Measurements from ENCODE around the gene LRFN4. TPM values are rescaled to one million over a fixed set of nuclear protein-coding genes. Genes with fewer than 3 reads are reported as not detected.

LRFN4 gene
- total and polyA plus RNA-seq, 5 donors from 2014 or later, result 0.87 to 8.0 (median 1.4) TPM

- Mint-ChIP-seq H3K4me3 (no peak overlapping the region), H3K27ac (peak overlapping the region in 2 of 3 donors; percentile 32 to 55), H3K4me1 (peaks cover 0 to 14% (median 5%) of the 10 kb centered on the region in 4 donors), H3K27me3 (no peaks in the 10 kb centered on the region), H3K36me3 (no peaks in the 10 kb centered on the region), H3K9me3 (no peaks in the 10 kb centered on the region)
- DNase-seq (peak in 1 of 3 donors; percentile 21), ATAC-seq (ENCODE audit: low read depth in 2 of 2) (no peak)
- Histone ChIP-seq H3K27ac (ENCODE audit: insufficient read depth, low read length, poor library complexity, severe bottlenecking) (no peak overlapping the region), H3K9me3 (ENCODE audit: control insufficient read depth in 2 of 2, low read length in 2 of 2) (no peaks in the 10 kb centered on the region), H3K4me1 (ENCODE audit: control insufficient read depth, insufficient read depth, low read length, poor library complexity, severe bottlenecking) (peaks cover 6% of the 10 kb centered on the region), H3K4me3 (ENCODE audit: low read depth, low read length) (no peak overlapping the region), H3K27me3 (ENCODE audit: control insufficient read depth, insufficient read depth, low read length) (no peaks in the 10 kb centered on the region), H3K36me3 (ENCODE audit: control insufficient read depth, insufficient read depth, low read length) (no peaks in the 10 kb centered on the region)
These were observed 23.9 kb downstream of the LRFN4 start for GRCh38 chr11:66880496-66881450.

DNA sequence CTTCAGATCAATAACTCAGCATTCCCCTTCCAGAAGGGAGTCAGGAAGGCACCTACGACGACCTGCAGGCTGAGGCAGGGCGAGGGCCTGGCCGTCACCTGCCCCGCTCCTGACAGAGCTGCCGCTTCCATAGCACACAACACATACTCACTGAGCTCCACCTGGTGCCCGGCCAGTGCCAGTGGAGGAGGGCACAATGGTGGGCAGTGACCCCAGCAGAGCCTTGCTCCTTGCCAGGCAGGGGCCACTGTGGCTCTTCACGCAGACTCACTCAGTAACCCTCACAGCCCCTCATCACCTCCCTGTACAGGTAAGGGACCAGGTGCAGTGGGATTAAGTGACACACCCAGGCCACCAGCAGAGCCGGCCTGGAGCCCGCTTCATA, 24.6 kb downstream of the LRFN4 start:
- Histone ChIP-seq H3K27ac (ENCODE audit: insufficient read depth, low read length, poor library complexity, severe bottlenecking) (no peak overlapping the region), H3K9me3 (ENCODE audit: control insufficient read depth in 2 of 2, low read length in 2 of 2) (no peaks in the 10 kb centered on the region), H3K4me3 (ENCODE audit: low read depth, low read length) (no peak overlapping the region), H3K4me1 (ENCODE audit: control insufficient read depth, insufficient read depth, low read length, poor library complexity, severe bottlenecking) (peaks cover 6% of the 10 kb centered on the region), H3K27me3 (ENCODE audit: control insufficient read depth, insufficient read depth, low read length) (no peaks in the 10 kb centered on the region), H3K36me3 (ENCODE audit: control insufficient read depth, insufficient read depth, low read length) (no peaks in the 10 kb centered on the region)
- DNase-seq (no peak), ATAC-seq (ENCODE audit: low read depth in 2 of 2) (no peak)
- Mint-ChIP-seq H3K4me1 (peaks cover 0 to 14% (median 6%) of the 10 kb centered on the region in 4 donors), H3K36me3 (no peaks in the 10 kb centered on the region), H3K4me3 (no peak overlapping the region), H3K27ac (peak overlapping the region in 2 of 3 donors; percentile 32 to 55), H3K27me3 (no peaks in the 10 kb centered on the region), H3K9me3 (no peaks in the 10 kb centered on the region)

GRCh38 chr11:66881927-66882452, 25.1 kb downstream of the LRFN4 start:
- H3K36me3 Mint-ChIP-seq, result no peaks in the 10 kb centered on the region
- no peak for ATAC-seq (ENCODE audit: low read depth in 2 of 2)

GRCh38 chr11:66882561-66883015, 25.7 kb downstream of the LRFN4 start:
- no peak overlapping the region for H3K27ac Mint-ChIP-seq
- H3K4me1 Mint-ChIP-seq, result peaks cover 0 to 14% (median 6%) of the 10 kb centered on the region in 4 donors
- H3K4me3 ChIP-seq (ENCODE audit: low read depth, low read length), result no peak overlapping the region
- no peak overlapping the region for H3K4me3 Mint-ChIP-seq
- no peak for DNase-seq
- no peaks in the 10 kb centered on the region for H3K9me3 Mint-ChIP-seq
- no peak for ATAC-seq (ENCODE audit: low read depth in 2 of 2)
- H3K27me3 Mint-ChIP-seq, result no peaks in the 10 kb centered on the region
- no peaks in the 10 kb centered on the region for H3K36me3 ChIP-seq (ENCODE audit: control insufficient read depth, insufficient read depth, low read length)
- H3K27ac ChIP-seq (ENCODE audit: insufficient read depth, low read length, poor library complexity, severe bottlenecking), result no peak overlapping the region
- H3K27me3 ChIP-seq (ENCODE audit: control insufficient read depth, insufficient read depth, low read length), result no peaks in the 10 kb centered on the region
- H3K36me3 Mint-ChIP-seq, result no peaks in the 10 kb centered on the region
- peaks cover 6% of the 10 kb centered on the region for H3K4me1 ChIP-seq (ENCODE audit: control insufficient read depth, insufficient read depth, low read length, poor library complexity, severe bottlenecking)
- H3K9me3 ChIP-seq (ENCODE audit: control insufficient read depth in 2 of 2, low read length in 2 of 2), result no peaks in the 10 kb centered on the region

More at GRCh38 chr11:66881927-66882452, 25.1 kb downstream of the LRFN4 start:
- H3K4me3 ChIP-seq (ENCODE audit: low read depth, low read length), result no peak overlapping the region
- Mint-ChIP-seq H3K9me3 (no peaks in the 10 kb centered on the region), H3K4me1 (peaks cover 0 to 14% (median 6%) of the 10 kb centered on the region in 4 donors), H3K27me3 (no peaks in the 10 kb centered on the region), H3K4me3 (peak overlapping the region in 1 of 4 donors; percentile 17), H3K27ac (no peak overlapping the region)
- no peaks in the 10 kb centered on the region for H3K36me3 ChIP-seq (ENCODE audit: control insufficient read depth, insufficient read depth, low read length)
- H3K27ac ChIP-seq (ENCODE audit: insufficient read depth, low read length, poor library complexity, severe bottlenecking), result no peak overlapping the region
- DNase-seq, result no peak
- no peaks in the 10 kb centered on the region for H3K9me3 ChIP-seq (ENCODE audit: control insufficient read depth in 2 of 2, low read length in 2 of 2)
- H3K27me3 ChIP-seq (ENCODE audit: control insufficient read depth, insufficient read depth, low read length), result no peaks in the 10 kb centered on the region
- peaks cover 6% of the 10 kb centered on the region for H3K4me1 ChIP-seq (ENCODE audit: control insufficient read depth, insufficient read depth, low read length, poor library complexity, severe bottlenecking)

- Histone ChIP-seq H3K27me3 (ENCODE audit: control insufficient read depth, insufficient read depth, low read length) (no peaks in the 10 kb centered on the region), H3K9me3 (ENCODE audit: control insufficient read depth in 2 of 2, low read length in 2 of 2) (no peaks in the 10 kb centered on the region), H3K4me3 (ENCODE audit: low read depth, low read length) (no peak overlapping the region), H3K4me1 (ENCODE audit: control insufficient read depth, insufficient read depth, low read length, poor library complexity, severe bottlenecking) (peaks cover 6% of the 10 kb centered on the region), H3K36me3 (ENCODE audit: control insufficient read depth, insufficient read depth, low read length) (no peaks in the 10 kb centered on the region), H3K27ac (ENCODE audit: insufficient read depth, low read length, poor library complexity, severe bottlenecking) (no peak overlapping the region)
- Mint-ChIP-seq H3K9me3 (no peaks in the 10 kb centered on the region), H3K4me1 (peaks cover 0 to 14% (median 6%) of the 10 kb centered on the region in 4 donors), H3K4me3 (no peak overlapping the region), H3K36me3 (no peaks in the 10 kb centered on the region), H3K27ac (peak overlapping the region in 1 of 3 donors; percentile 72), H3K27me3 (no peaks in the 10 kb centered on the region)
- ATAC-seq (ENCODE audit: low read depth in 2 of 2) (peak in 1 of 2 donors; percentile 39), DNase-seq (peak; percentile 23 to 55 (median 34))
These were observed 26.4 kb downstream of the LRFN4 start for GRCh38 chr11:66883016-66883965.

GRCh38 chr11:66884443-66884842, 27.6 kb downstream of the LRFN4 start:
- Mint-ChIP-seq H3K9me3 (no peaks in the 10 kb centered on the region), H3K36me3 (no peaks in the 10 kb centered on the region), H3K4me1 (peaks cover 0 to 14% (median 6%) of the 10 kb centered on the region in 4 donors), H3K27me3 (no peaks in the 10 kb centered on the region), H3K4me3 (no peak overlapping the region), H3K27ac (no peak overlapping the region)
- no peaks in the 10 kb centered on the region for H3K9me3 ChIP-seq (ENCODE audit: control insufficient read depth in 2 of 2, low read length in 2 of 2)
- DNase-seq, result no peak
- no peak for ATAC-seq (ENCODE audit: low read depth in 2 of 2)
- H3K27me3 ChIP-seq (ENCODE audit: control insufficient read depth, insufficient read depth, low read length), result no peaks in the 10 kb centered on the region
- no peak overlapping the region for H3K27ac ChIP-seq (ENCODE audit: insufficient read depth, low read length, poor library complexity, severe bottlenecking)
- H3K4me1 ChIP-seq (ENCODE audit: control insufficient read depth, insufficient read depth, low read length, poor library complexity, severe bottlenecking), result peaks cover 6% of the 10 kb centered on the region
- no peak overlapping the region for H3K4me3 ChIP-seq (ENCODE audit: low read depth, low read length)
- H3K36me3 ChIP-seq (ENCODE audit: control insufficient read depth, insufficient read depth, low read length), result no peaks in the 10 kb centered on the region

- H3K4me3 Mint-ChIP-seq, result no peak overlapping the region
- no peaks in the 10 kb centered on the region for H3K36me3 Mint-ChIP-seq
- Histone ChIP-seq H3K36me3 (ENCODE audit: control insufficient read depth, insufficient read depth, low read length) (no peaks in the 10 kb centered on the region), H3K9me3 (ENCODE audit: control insufficient read depth in 2 of 2, low read length in 2 of 2) (no peaks in the 10 kb centered on the region), H3K27ac (ENCODE audit: insufficient read depth, low read length, poor library complexity, severe bottlenecking) (no peak overlapping the region), H3K27me3 (ENCODE audit: control insufficient read depth, insufficient read depth, low read length) (no peaks in the 10 kb centered on the region), H3K4me3 (ENCODE audit: low read depth, low read length) (no peak overlapping the region), H3K4me1 (ENCODE audit: control insufficient read depth, insufficient read depth, low read length, poor library complexity, severe bottlenecking) (peaks cover 5% of the 10 kb centered on the region)
- ATAC-seq (ENCODE audit: low read depth in 2 of 2), result no peak
- peaks cover 0 to 11% (median 5%) of the 10 kb centered on the region in 4 donors for H3K4me1 Mint-ChIP-seq
- DNase-seq, result no peak
- no peak overlapping the region for H3K27ac Mint-ChIP-seq
- no peaks in the 10 kb centered on the region for H3K27me3 Mint-ChIP-seq
- no peaks in the 10 kb centered on the region for H3K9me3 Mint-ChIP-seq
These were observed 28.6 kb downstream of the LRFN4 start for GRCh38 chr11:66885469-66885868.

Measured in CD4-positive, CD25-positive, alpha-beta regulatory T cell (primary cell).